Upper lobe of left lung (tissue), 6 donors: ENCODE measurements around the gene CLIP2. TPM values are rescaled to one million over a fixed set of nuclear protein-coding genes. Genes with fewer than 3 reads are reported as not detected.
"Not testable (repeated sequence)": the region's sequence is repeated elsewhere in the genome, so short reads cannot be mapped to it uniquely, and the experiment has no call there.

ENCODE experiments used
- ATAC-seq, 2 donors: fragments of 200-7000 bp; cut with Tn5 transposase; one replicate each; pipeline ENCODE4 v1.9.1; 2022; ENCODE audit warnings: mild to moderate bottlenecking in 2 of 2, moderate library complexity in 2 of 2; ENCODE audit not compliant: low FRiP score in 2 of 2
- DNase-seq, 2 donors: peaks; one replicate each; pipeline ENCODE4 v3.0.0-alpha.2; 2019 to 2020
- H3K27ac ChIP-seq, 4 donors: fragments of 200-600 bp; sonication (generic); one replicate each; pipeline ENCODE4 v1.5.1; 2016 to 2019
- H3K27me3 ChIP-seq, 4 donors: fragments of 200-600 bp; sonication (generic); one replicate each; pipeline ENCODE4 v1.5.1; 2017 to 2019
- H3K36me3 ChIP-seq, 4 donors: fragments of 200-600 bp; sonication (generic); one replicate each; pipeline ENCODE4 v1.5.1; 2016 to 2019
- H3K4me1 ChIP-seq, 4 donors: fragments of 200-600 bp; sonication (generic); one replicate each; pipeline ENCODE4 v1.5.1; 2018 to 2019
- H3K4me3 ChIP-seq, 4 donors: fragments of 200-600 bp; sonication (generic); one replicate each; pipeline ENCODE4 v1.5.1; 2017 to 2019; ENCODE audit warnings: mild to moderate bottlenecking in 2 of 4, moderate library complexity in 1 of 4
- H3K9me3 ChIP-seq, 4 donors: fragments of 200-600 bp; sonication (generic); one replicate each; pipeline ENCODE4 v1.5.1; 2018 to 2019
- EP300 ChIP-seq, 4 donors: sonication (generic); formaldehyde crosslinking; IDR thresholded peaks; one replicate each; pipeline ENCODE4 v1.5.1; 2017; ENCODE audit warnings: antibody characterized with exemption in 4 of 4, control low read depth in 2 of 4
- POLR2A ChIP-seq, 4 donors: fragments of 450-650 bp; IDR thresholded peaks; one replicate each; pipeline ENCODE4 v1.5.1; 2016 to 2017; ENCODE audit warnings: antibody characterized with exemption in 4 of 4, mild to moderate bottlenecking in 2 of 4
- POLR2AphosphoS5 ChIP-seq, 2 donors: sonication (generic); formaldehyde crosslinking; IDR thresholded peaks; one replicate each; pipeline ENCODE4 v1.5.1; 2017; ENCODE audit warnings: antibody characterized with exemption in 2 of 2
- WGBS, 2 donors: methylation state at CpG; one replicate each; pipeline ENCODE4 v1.1.5; 2017 to 2018; 5-methylcytosine and 5-hydroxymethylcytosine counted together
- total RNA-seq, 6 donors: library from RNA; depleted of rRNA in 4 of 6; stranded (reverse); fragments of >200 nt in 4 of 6; gene quantifications; one replicate each; pipeline versions ENCODE4 v1.1.0 to v1.2.1, GENCODE V29; 2016 to 2021
- TF ChIP-seq, protein P1 (sequence below), 6 experiments: fragments of 450-650 bp in 4 of 6; fragments of 200-600 bp in 2 of 6; sonication (generic) in 2 of 6; IDR thresholded peaks; one replicate each; pipeline ENCODE4 v1.5.1; 2016 to 2019; ENCODE audit warnings: antibody characterized with exemption in 6 of 6
- donor health status: DM: no; HTN: no; CAD: no; lungs with moderate emphysema.
- donor health status: DM: no; HTN: yes; CAD: no; lungs with severe emphysema.

Gene CLIP2
- total RNA-seq, 6 donors from 2014 or later: 12.1 to 55.5 (median 24.8) TPM

DNA sequence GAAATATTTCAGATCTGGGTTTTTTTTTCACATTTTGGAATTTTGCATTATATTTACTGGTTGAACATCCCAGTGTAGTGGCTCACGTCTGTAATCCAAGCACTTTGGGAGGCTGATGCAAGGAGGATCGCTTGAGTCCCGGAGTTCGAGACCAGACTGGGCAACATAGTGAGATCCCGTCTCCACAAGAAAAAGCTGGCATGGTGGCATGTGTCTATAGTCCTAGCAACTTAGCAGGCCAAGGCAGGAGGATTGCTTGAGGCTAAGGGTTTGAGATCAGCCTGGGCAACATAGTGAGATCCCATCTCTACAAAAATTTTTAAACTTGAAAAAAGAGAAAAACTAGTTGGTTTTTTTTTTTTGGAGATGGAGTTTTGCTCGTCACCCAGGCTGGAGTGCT is 41.1 kb upstream of the CLIP2 start:
- Histone ChIP-seq H3K4me1 (peaks cover 3 to 6% (median 5%) of the 10 kb centered on the region in 4 donors), H3K9me3 (no peaks in the 10 kb centered on the region), H3K36me3 (peaks cover 7 to 84% (median 48%) of the 10 kb centered on the region in 4 donors), H3K27ac (no peak overlapping the region), H3K27me3 (no peaks in the 10 kb centered on the region), H3K4me3 (no peak overlapping the region)
- ATAC-seq: no peak
- DNase-seq: no peak
- TF ChIP-seq EP300 (IDR thresholded peaks at IDR 0.05): no peak
- TF ChIP-seq, protein P1, sequence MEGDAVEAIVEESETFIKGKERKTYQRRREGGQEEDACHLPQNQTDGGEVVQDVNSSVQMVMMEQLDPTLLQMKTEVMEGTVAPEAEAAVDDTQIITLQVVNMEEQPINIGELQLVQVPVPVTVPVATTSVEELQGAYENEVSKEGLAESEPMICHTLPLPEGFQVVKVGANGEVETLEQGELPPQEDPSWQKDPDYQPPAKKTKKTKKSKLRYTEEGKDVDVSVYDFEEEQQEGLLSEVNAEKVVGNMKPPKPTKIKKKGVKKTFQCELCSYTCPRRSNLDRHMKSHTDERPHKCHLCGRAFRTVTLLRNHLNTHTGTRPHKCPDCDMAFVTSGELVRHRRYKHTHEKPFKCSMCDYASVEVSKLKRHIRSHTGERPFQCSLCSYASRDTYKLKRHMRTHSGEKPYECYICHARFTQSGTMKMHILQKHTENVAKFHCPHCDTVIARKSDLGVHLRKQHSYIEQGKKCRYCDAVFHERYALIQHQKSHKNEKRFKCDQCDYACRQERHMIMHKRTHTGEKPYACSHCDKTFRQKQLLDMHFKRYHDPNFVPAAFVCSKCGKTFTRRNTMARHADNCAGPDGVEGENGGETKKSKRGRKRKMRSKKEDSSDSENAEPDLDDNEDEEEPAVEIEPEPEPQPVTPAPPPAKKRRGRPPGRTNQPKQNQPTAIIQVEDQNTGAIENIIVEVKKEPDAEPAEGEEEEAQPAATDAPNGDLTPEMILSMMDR (IDR thresholded peaks at IDR 0.05): no peak
- no peak for TF ChIP-seq POLR2A (IDR thresholded peaks at IDR 0.05)
- TF ChIP-seq POLR2AphosphoS5 (IDR thresholded peaks at IDR 0.05): no peak
- 94 to 99% methylated on average over 6 of the region's 6 CpGs for WGBS, 2 donors

DNA sequence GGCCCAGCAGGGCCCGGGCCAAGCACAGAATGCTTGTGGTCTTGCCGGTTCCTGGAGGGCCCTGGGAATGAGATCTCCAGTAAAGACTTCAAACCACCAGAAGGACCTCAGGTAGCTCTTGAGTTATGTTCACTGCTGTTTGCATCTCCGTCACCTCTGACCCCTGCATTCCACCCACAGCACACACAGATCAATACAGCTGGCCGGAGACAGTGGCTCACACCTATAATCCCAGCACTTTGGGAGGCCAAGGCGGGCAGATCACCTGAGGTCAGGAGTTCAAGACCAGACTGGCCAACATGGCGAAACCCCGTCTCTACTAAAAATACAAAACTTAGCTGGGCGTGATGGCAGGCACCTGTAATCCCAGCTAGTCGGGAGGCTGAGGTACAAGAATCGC is 40.1 kb upstream of the CLIP2 start:
- H3K4me3 ChIP-seq, H3K27ac ChIP-seq, ATAC-seq, DNase-seq, H3K9me3 ChIP-seq, H3K27me3 ChIP-seq: not testable (repeated sequence)
- 87 to 95% methylated on average over 8 to 10 of the region's 10 CpGs for WGBS, 2 donors
- Histone ChIP-seq H3K36me3 (peaks cover 7 to 75% (median 46%) of the 10 kb centered on the region in 4 donors), H3K4me1 (peaks cover 9 to 12% (median 11%) of the 10 kb centered on the region in 4 donors)

DNA sequence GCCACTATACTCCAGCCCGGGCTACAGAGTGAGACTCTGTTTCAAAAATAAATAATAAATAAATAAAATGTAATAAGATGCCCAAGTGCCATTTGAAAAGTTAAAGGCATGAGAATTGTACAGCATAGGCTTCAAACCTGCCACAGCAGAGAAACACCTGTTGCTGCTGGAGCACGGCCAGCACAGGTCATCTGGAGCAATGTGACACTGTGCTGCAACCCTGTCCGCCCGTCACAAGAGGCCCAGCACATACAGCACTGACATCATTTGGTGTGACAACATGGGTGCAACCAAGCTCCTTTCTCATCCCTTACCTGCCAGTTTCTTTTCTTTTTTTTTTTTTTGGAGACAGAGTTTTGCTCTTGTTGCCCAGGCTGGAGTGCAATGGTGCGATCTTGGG is 36.3 kb upstream of the CLIP2 start:
- no peak for DNase-seq

DNA sequence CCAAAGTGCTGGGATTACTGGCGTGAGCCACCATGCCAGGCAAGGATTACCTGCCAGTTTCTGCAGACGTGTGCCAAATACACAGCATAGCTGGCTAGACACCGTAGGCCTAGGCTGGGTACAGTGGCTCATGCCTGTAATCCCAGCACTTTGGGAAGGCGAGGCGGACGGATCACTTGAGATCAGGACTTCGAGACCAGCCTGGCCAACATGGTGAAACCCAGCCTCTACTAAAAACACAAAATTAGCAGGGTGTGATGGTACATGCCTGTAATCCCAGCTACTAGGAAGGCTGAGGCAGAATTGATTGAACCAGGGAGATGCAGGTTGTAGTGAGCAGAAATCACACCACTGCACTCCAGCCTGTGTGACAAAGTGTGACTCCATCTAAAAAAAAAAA is 35.9 kb upstream of the CLIP2 start:
- Histone ChIP-seq H3K27me3 (no peaks in the 10 kb centered on the region), H3K4me3 (peak overlapping the region in 3 of 4 donors; percentile 73 to 91 (median 84)), H3K4me1 (peaks cover 21 to 33% (median 27%) of the 10 kb centered on the region in 4 donors), H3K36me3 (peaks cover 7 to 33% (median 23%) of the 10 kb centered on the region in 4 donors), H3K27ac (peak overlapping the region in 2 of 4 donors; percentile 92 to 93), H3K9me3 (no peaks in the 10 kb centered on the region)
- TF ChIP-seq, protein P1 (IDR thresholded peaks at IDR 0.05): no peak
- TF ChIP-seq EP300 (IDR thresholded peaks at IDR 0.05) (no peak), POLR2AphosphoS5 (IDR thresholded peaks at IDR 0.05) (no peak), POLR2A (IDR thresholded peaks at IDR 0.05) (no peak)
- no peak for DNase-seq
- WGBS, 2 donors: 79 to 86% methylated on average over 4 to 7 of the region's 7 CpGs
- no peak for ATAC-seq

More for the DNA sequence above, 36.3 kb upstream of the CLIP2 start:
- H3K4me1 ChIP-seq: peaks cover 21 to 33% (median 27%) of the 10 kb centered on the region in 4 donors
- no peaks in the 10 kb centered on the region for H3K27me3 ChIP-seq
- peaks cover 7 to 38% (median 26%) of the 10 kb centered on the region in 4 donors for H3K36me3 ChIP-seq
- no peaks in the 10 kb centered on the region for H3K9me3 ChIP-seq
- H3K27ac ChIP-seq: no peak overlapping the region
- peak overlapping the region in 1 of 4 donors; percentile 91 for H3K4me3 ChIP-seq
- no peak for TF ChIP-seq POLR2A (IDR thresholded peaks at IDR 0.05)
- TF ChIP-seq, protein P1 (IDR thresholded peaks at IDR 0.05): no peak
- 77 to 83% methylated on average over 5 of the region's 5 CpGs for WGBS, 2 donors
- no peak for ATAC-seq

DNA sequence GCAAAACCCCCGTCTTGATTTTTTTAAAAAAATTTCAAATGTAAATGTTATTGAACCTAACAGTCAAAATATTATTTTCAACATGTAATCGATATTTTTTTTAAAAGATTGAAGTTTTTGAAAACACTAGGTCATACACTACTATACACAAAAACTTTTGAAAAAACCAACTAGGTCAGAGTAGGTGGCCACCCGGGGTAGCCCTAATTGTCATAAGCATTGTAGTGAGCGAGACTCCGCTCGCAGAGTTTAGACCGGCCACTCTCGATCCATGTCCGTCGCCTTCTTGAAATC is 35.4 kb upstream of the CLIP2 start:
- H3K9me3 ChIP-seq: no peaks in the 10 kb centered on the region
- peaks cover 21 to 33% (median 27%) of the 10 kb centered on the region in 4 donors for H3K4me1 ChIP-seq
- 0 to 1% methylated on average over 10 of the region's 10 CpGs for WGBS, 2 donors
- peaks cover 4 to 29% (median 20%) of the 10 kb centered on the region in 4 donors for H3K36me3 ChIP-seq
- no peak for DNase-seq
- H3K4me3 ChIP-seq: peak overlapping the region; percentile 56 to 91 (median 78)
- peak; percentile 25 to 47 for ATAC-seq
- peak overlapping the region; percentile 87 to 94 (median 92) for H3K27ac ChIP-seq
- TF ChIP-seq POLR2AphosphoS5 (IDR thresholded peaks at IDR 0.05) (no peak), EP300 (IDR thresholded peaks at IDR 0.05) (no peak), POLR2A (IDR thresholded peaks at IDR 0.05) (no peak)
- TF ChIP-seq, protein P1 (IDR thresholded peaks at IDR 0.05): no peak
- no peaks in the 10 kb centered on the region for H3K27me3 ChIP-seq
